Measurements from ENCODE around the gene LUZP4.

Gene LUZP4

GRCh38 chrX:115289465-115289864 is at the start of gene LUZP4:
Gene LUZP4, plus strand, starts transcription at chrX:115289715. Its CDS starts 45 bp downstream, at chrX:115289760.
- Histone ChIP-seq H3K4me3 (no peak within 1 kb of the TSS), H3K36me3 (no peaks in the 10 kb centered on the region), H3K27me3 (peaks cover 76% of the 10 kb centered on the region), H3K4me2 (no peak within 1 kb of the TSS), H3K4me1 (no peaks in the 10 kb centered on the region), H4K20me1 (no peaks in the 10 kb centered on the region; the same call in 1 of the 2 replicates), H3K9me3 (peaks cover 21% of the 10 kb centered on the region), H3K9ac (no peak within 1 kb of the TSS), H3K27ac (no peak within 1 kb of the TSS)
- no peak for TF ChIP-seq Cebpa-rat (IDR thresholded peaks at IDR 0.05)

- Histone ChIP-seq H3K27ac (no peak overlapping the region), H3K4me2 (no peak overlapping the region), H4K20me1 (no peaks in the 10 kb centered on the region), H3K9ac (no peak overlapping the region), H3K36me3 (no peaks in the 10 kb centered on the region), H3K27me3 (peaks cover 80% of the 10 kb centered on the region), H3K4me3 (no peak overlapping the region), H3K9me3 (no peaks in the 10 kb centered on the region), H3K4me1 (no peaks in the 10 kb centered on the region)
- no peak for TF ChIP-seq Cebpa-rat (IDR thresholded peaks at IDR 0.05)
Observed at GRCh38 chrX:115251458-115252233, 37.9 kb upstream of the LUZP4 start.

GRCh38 chrX:115255003-115255402 is 34.5 kb upstream of the LUZP4 start:
- Histone ChIP-seq H3K27ac (no peak overlapping the region), H3K4me2 (no peak overlapping the region), H3K9ac (no peak overlapping the region), H3K9me3 (no peaks in the 10 kb centered on the region), H3K4me1 (no peaks in the 10 kb centered on the region), H3K27me3 (peaks cover 85% of the 10 kb centered on the region), H3K36me3 (no peaks in the 10 kb centered on the region), H4K20me1 (peaks cover 6% of the 10 kb centered on the region; the same call in 1 of the 2 replicates), H3K4me3 (no peak overlapping the region)
- TF ChIP-seq Cebpa-rat (IDR thresholded peaks at IDR 0.05) = no peak

GRCh38 chrX:115257711-115258110 is 31.8 kb upstream of the LUZP4 start:
- Histone ChIP-seq H4K20me1 (peaks cover 6% of the 10 kb centered on the region; the same call in 1 of the 2 replicates), H3K27ac (no peak overlapping the region), H3K9me3 (no peaks in the 10 kb centered on the region), H3K27me3 (peaks cover 83% of the 10 kb centered on the region), H3K9ac (no peak overlapping the region), H3K4me1 (no peaks in the 10 kb centered on the region), H3K4me3 (no peak overlapping the region), H3K4me2 (no peak overlapping the region), H3K36me3 (no peaks in the 10 kb centered on the region)
- no peak for TF ChIP-seq Cebpa-rat (IDR thresholded peaks at IDR 0.05)

- no peaks in the 10 kb centered on the region for H3K4me1 ChIP-seq
- H3K4me2 ChIP-seq = no peak overlapping the region
- H3K9me3 ChIP-seq = no peaks in the 10 kb centered on the region
- no peak overlapping the region for H3K4me3 ChIP-seq
- no peak overlapping the region for H3K27ac ChIP-seq
- H4K20me1 ChIP-seq = peaks cover 6% of the 10 kb centered on the region; the same call in 1 of the 2 replicates
- no peak for TF ChIP-seq Cebpa-rat (IDR thresholded peaks at IDR 0.05)
- H3K36me3 ChIP-seq = no peaks in the 10 kb centered on the region
- peaks cover 88% of the 10 kb centered on the region for H3K27me3 ChIP-seq
- H3K9ac ChIP-seq = no peak overlapping the region
Observed at GRCh38 chrX:115259238-115259875, 30.2 kb upstream of the LUZP4 start.

GRCh38 chrX:115260330-115260729 is 29.2 kb upstream of the LUZP4 start:
- Histone ChIP-seq H3K9ac (no peak overlapping the region), H3K27me3 (peaks cover 84% of the 10 kb centered on the region), H3K36me3 (no peaks in the 10 kb centered on the region), H4K20me1 (peaks cover 6% of the 10 kb centered on the region; the same call in 1 of the 2 replicates), H3K4me3 (no peak overlapping the region), H3K4me2 (no peak overlapping the region), H3K27ac (no peak overlapping the region), H3K4me1 (no peaks in the 10 kb centered on the region), H3K9me3 (no peaks in the 10 kb centered on the region)
- no peak for TF ChIP-seq Cebpa-rat (IDR thresholded peaks at IDR 0.05)

GRCh38 chrX:115261148-115261547 is 28.4 kb upstream of the LUZP4 start:
- no peaks in the 10 kb centered on the region for H3K4me1 ChIP-seq
- H3K27ac ChIP-seq = no peak overlapping the region

GRCh38 chrX:115264009-115264408 is 25.5 kb upstream of the LUZP4 start:
- Histone ChIP-seq H3K4me1 (no peaks in the 10 kb centered on the region), H3K4me2 (no peak overlapping the region), H3K4me3 (no peak overlapping the region), H3K27ac (no peak overlapping the region), H3K9ac (no peak overlapping the region), H3K27me3 (peaks cover 79% of the 10 kb centered on the region), H3K36me3 (no peaks in the 10 kb centered on the region), H3K9me3 (no peaks in the 10 kb centered on the region), H4K20me1 (peaks cover 7% of the 10 kb centered on the region; the same call in 1 of the 2 replicates)
- no peak for TF ChIP-seq Cebpa-rat (IDR thresholded peaks at IDR 0.05)

More at GRCh38 chrX:115261148-115261547, 28.4 kb upstream of the LUZP4 start:
- Histone ChIP-seq H3K36me3 (no peaks in the 10 kb centered on the region), H3K4me3 (no peak overlapping the region), H3K9me3 (no peaks in the 10 kb centered on the region), H3K9ac (no peak overlapping the region), H3K27me3 (peaks cover 81% of the 10 kb centered on the region), H3K4me2 (no peak overlapping the region), H4K20me1 (peaks cover 6% of the 10 kb centered on the region; the same call in 1 of the 2 replicates)
- TF ChIP-seq Cebpa-rat (IDR thresholded peaks at IDR 0.05) = no peak

- Histone ChIP-seq H3K27ac (no peak overlapping the region), H3K9me3 (no peaks in the 10 kb centered on the region), H3K27me3 (peaks cover 79% of the 10 kb centered on the region), H3K4me2 (no peak overlapping the region), H3K9ac (no peak overlapping the region), H3K4me1 (no peaks in the 10 kb centered on the region), H4K20me1 (0 out of 2 replicates have a peak, but pooled peaks cover 4% of the 10 kb centered on the region), H3K36me3 (no peaks in the 10 kb centered on the region), H3K4me3 (no peak overlapping the region)
- no peak for TF ChIP-seq Cebpa-rat (IDR thresholded peaks at IDR 0.05)
Observed at GRCh38 chrX:115266300-115266699, 23.2 kb upstream of the LUZP4 start.

GRCh38 chrX:115268421-115268820 is 21.1 kb upstream of the LUZP4 start:
- Histone ChIP-seq H3K9me3 (no peaks in the 10 kb centered on the region), H3K27ac (no peak overlapping the region), H3K4me3 (no peak overlapping the region), H3K4me2 (no peak overlapping the region), H3K4me1 (no peaks in the 10 kb centered on the region), H3K9ac (no peak overlapping the region), H4K20me1 (0 out of 2 replicates have a peak, but pooled peaks cover 4% of the 10 kb centered on the region), H3K27me3 (peaks cover 74% of the 10 kb centered on the region), H3K36me3 (no peaks in the 10 kb centered on the region)
- no peak for TF ChIP-seq Cebpa-rat (IDR thresholded peaks at IDR 0.05)
